HG03025 (cell line): ENCODE results near the gene NTM.
"Not testable (repeated sequence)": the region's sequence is repeated elsewhere in the genome, so short reads cannot be mapped to it uniquely, and the experiment has no call there.

Experiments used
- ATAC-seq: cut with Tn5 transposase; IDR thresholded peaks from one replicate; pipeline ENCODE4 v1.9.1; 2021; ENCODE audit warnings: mild to moderate bottlenecking, moderate library complexity; ENCODE audit not compliant: unreplicated experiment, low FRiP score

The NTM gene

GRCh38 chr11:132043714-132044113, 673.3 kb downstream of the NTM start:
- ATAC-seq = no peak

- no peak for ATAC-seq
Measured at GRCh38 chr11:132045107-132045506, 674.7 kb downstream of the NTM start.

- no peak for ATAC-seq
Measured at GRCh38 chr11:132046288-132046865, 676.0 kb downstream of the NTM start.

GRCh38 chr11:132047167-132047566, 676.8 kb downstream of the NTM start:
- ATAC-seq = no peak

- no peak for ATAC-seq
Measured at GRCh38 chr11:132048040-132048439, 677.6 kb downstream of the NTM start.

GRCh38 chr11:132049205-132049604, 678.8 kb downstream of the NTM start:
- no peak for ATAC-seq

- ATAC-seq = no peak
Measured at GRCh38 chr11:132050049-132050448, 679.6 kb downstream of the NTM start.

GRCh38 chr11:132050577-132051165, 680.3 kb downstream of the NTM start:
- ATAC-seq = no peak

GRCh38 chr11:132051704-132052103, 681.3 kb downstream of the NTM start:
- no peak for ATAC-seq

GRCh38 chr11:132052342-132052741, 681.9 kb downstream of the NTM start:
- ATAC-seq = no peak

GRCh38 chr11:132052904-132053303, 682.5 kb downstream of the NTM start:
- ATAC-seq = no peak

- ATAC-seq = no peak
Measured at GRCh38 chr11:132054822-132055221, 684.4 kb downstream of the NTM start.

GRCh38 chr11:132055296-132055695, 684.9 kb downstream of the NTM start:
- no peak for ATAC-seq

GRCh38 chr11:132056689-132057088, 686.3 kb downstream of the NTM start:
- ATAC-seq = no peak

GRCh38 chr11:132057266-132057665, 686.9 kb downstream of the NTM start:
- no peak for ATAC-seq

GRCh38 chr11:132058211-132058772, 687.9 kb downstream of the NTM start:
- ATAC-seq = no peak

GRCh38 chr11:132060567-132060966, 690.2 kb downstream of the NTM start:
- ATAC-seq = no peak

- ATAC-seq = no peak
Measured at GRCh38 chr11:132062031-132062430, 691.6 kb downstream of the NTM start.

- no peak for ATAC-seq
Measured at GRCh38 chr11:132062541-132062940, 692.1 kb downstream of the NTM start.

GRCh38 chr11:132064987-132065620, 694.7 kb downstream of the NTM start:
- ATAC-seq = no peak

- ATAC-seq = no peak
Measured at GRCh38 chr11:132068556-132068955, 698.1 kb downstream of the NTM start.

GRCh38 chr11:132069593-132069992, 699.2 kb downstream of the NTM start:
- ATAC-seq = not testable (repeated sequence)
